GM13977 (cell line): ENCODE results near the gene PTGIS.

Source experiments
- DNase-seq: peaks from one replicate; pipeline ENCODE4 v3.0.0; 2012; ENCODE audit warnings: low spot score
- in situ Hi-C: fragments of 300-500 bp; cut with MboI; formaldehyde crosslinking; loops from one replicate; pipeline ENCODE4 v1.12.0; 2022; ENCODE audit warnings: low sequenced_read_pairs, low pct_unique_long_range_greater_than_20kb, mixed read lengths, inconsistent platforms; ENCODE audit not compliant: unreplicated experiment
- TF ChIP-seq, protein P1 (sequence below): IDR thresholded peaks from 2 replicates; pipeline ENCODE4 v1.5.1; 2012; ENCODE audit warnings: mild to moderate bottlenecking, control low read depth; ENCODE audit not compliant: insufficient read depth; ENCODE audit errors: extremely low read depth, missing control alignments

Gene PTGIS

DNA sequence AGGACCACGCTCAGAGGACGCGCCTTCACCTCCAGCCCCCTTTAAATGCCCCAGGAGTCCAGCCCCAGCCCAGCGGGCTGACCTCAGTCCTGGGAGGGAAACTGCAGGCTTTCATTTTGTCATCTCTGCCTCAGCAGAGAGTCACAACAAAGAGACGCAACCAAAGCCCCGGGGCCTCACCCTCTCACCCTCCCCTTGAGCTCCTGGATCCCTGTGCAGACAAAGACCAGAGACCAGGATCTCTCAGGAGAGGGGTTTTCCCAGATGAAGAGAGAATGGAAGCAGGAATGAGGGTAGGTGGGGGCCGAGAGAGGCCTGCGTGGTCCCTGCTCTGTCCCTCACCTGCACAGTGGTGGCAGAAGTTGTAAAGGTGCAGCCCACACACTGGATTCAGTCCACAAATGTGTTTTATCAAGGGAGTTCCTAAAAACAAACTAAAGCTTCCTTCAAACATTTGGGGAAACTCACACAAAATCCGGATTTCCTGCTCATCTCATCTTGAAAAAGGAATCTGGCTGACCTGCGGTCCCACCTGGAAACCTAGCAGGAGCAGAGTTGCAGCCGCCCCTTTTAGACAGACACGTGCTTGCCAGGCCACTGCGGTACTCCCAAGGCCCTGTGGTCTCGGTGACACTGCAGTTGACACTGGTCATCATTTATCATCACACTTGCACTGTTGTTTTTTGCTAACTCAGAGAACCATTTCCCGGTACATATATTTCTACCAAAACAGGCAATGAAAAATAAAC lies 27.1 kb downstream of the PTGIS start:
- TF ChIP-seq, protein P1, sequence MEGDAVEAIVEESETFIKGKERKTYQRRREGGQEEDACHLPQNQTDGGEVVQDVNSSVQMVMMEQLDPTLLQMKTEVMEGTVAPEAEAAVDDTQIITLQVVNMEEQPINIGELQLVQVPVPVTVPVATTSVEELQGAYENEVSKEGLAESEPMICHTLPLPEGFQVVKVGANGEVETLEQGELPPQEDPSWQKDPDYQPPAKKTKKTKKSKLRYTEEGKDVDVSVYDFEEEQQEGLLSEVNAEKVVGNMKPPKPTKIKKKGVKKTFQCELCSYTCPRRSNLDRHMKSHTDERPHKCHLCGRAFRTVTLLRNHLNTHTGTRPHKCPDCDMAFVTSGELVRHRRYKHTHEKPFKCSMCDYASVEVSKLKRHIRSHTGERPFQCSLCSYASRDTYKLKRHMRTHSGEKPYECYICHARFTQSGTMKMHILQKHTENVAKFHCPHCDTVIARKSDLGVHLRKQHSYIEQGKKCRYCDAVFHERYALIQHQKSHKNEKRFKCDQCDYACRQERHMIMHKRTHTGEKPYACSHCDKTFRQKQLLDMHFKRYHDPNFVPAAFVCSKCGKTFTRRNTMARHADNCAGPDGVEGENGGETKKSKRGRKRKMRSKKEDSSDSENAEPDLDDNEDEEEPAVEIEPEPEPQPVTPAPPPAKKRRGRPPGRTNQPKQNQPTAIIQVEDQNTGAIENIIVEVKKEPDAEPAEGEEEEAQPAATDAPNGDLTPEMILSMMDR, result no peak
- in situ Hi-C loops, result loop anchor here (10.0 kb wide), 2 partner anchors 64 to 304 kb away; no protein-coding TSS in a partner anchor

GRCh38 chr20:49540232-49540620 lies 27.7 kb downstream of the PTGIS start:
- no peak for DNase-seq
- in situ Hi-C loops, result loop anchor here (10.0 kb wide), 2 partner anchors 65 to 305 kb away; no protein-coding TSS in a partner anchor
- TF ChIP-seq, protein P1, result no peak

More for the DNA sequence above, 27.1 kb downstream of the PTGIS start:
- DNase-seq, result no peak

DNA sequence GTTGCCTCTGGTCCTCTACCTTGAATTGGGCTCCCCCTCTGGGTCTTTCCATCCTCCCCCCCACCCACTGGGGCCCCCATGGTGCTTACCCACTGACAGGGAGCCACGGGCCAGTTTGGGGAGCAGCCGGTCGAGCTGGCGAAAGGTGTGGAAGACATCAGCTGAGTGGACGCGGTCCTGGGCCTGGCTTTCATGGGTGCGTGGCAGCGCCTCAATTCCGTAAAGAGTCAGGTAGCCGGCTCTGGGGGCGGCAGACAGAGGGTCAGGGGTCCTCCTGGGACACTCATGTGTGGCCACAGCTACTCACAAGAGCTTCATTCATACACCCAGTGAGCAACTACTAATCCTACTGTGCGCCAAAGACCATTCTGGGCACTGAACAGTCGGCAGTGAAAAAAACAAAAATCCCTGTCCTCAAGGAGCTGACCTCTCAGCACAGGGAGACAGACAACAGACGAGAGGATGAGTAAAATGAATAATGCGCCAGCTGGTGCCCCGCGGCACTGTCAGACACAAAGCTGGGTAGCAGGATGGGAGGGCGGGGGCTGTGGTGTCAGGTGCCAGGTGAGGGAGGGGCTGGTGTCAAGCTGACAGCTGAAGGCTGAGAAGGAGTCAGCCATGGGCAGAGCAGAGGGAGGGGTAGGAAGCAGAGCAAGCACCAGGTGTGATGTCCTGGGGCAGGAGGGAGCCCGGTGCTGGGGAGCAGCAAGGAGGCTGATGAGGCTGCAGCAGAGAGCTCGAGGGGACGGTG lies 28.3 kb downstream of the PTGIS start:
- TF ChIP-seq, protein P1, result no peak
- in situ Hi-C loops, result loop anchor here (10.0 kb wide), 2 partner anchors 65 to 305 kb away; no protein-coding TSS in a partner anchor
- no peak for DNase-seq

GRCh38 chr20:49538950-49539349 lies 29.0 kb downstream of the PTGIS start:
- in situ Hi-C loops, result no loop called here
- TF ChIP-seq, protein P1, result no peak
- DNase-seq, result no peak

DNA sequence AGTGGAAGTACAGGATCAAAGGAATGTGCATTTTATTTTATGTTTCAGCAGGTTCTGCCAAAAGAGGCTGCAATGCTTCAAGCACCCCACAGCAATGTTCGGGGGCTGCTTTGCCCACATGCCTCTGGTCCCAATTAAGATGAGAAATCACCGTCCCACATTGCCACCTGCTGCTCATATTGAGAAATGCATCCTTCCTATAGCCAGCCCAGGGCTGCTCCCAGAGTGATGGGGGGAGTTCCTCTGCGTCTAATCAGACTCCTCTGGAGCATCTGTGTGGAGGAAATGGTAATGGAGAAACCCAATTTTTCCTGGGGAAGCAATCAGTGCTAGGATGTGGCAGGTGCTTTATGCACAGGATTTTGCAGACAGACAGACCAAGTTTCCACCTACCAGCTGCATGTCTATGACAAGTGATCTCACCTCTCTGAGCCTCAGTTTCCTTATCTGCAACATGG lies 33.7 kb downstream of the PTGIS start:
- TF ChIP-seq, protein P1, result peak; percentile 75
- peak; percentile 71 for DNase-seq
- in situ Hi-C loops, result no loop called here

GRCh38 chr20:49532285-49532946 lies 35.5 kb downstream of the PTGIS start:
- in situ Hi-C loops, result no loop called here
- DNase-seq, result no peak
- TF ChIP-seq, protein P1, result no peak
